PC-9 (cell line): ENCODE data around the gene SMCO2.

Experiments
- CTCF ChIP-seq: fragments of 200-600 bp; sonication (generic); conservative IDR thresholded peaks from 2 replicates; pipeline ENCODE4 v1.6.1; 2017; ENCODE audit warnings: mixed run types, antibody characterized with exemption, mild to moderate bottlenecking, moderate library complexity
- EZH2 ChIP-seq: fragments of 200-600 bp; sonication (generic); IDR thresholded peaks from 2 replicates; pipeline ENCODE4 v1.8.0; 2017; ENCODE audit warnings: antibody characterized with exemption, low read depth

GRCh38 chr12:27460471-27460978 is 14.0 kb downstream of the SMCO2 start:
- TF ChIP-seq CTCF (no peak), EZH2 (no peak)
